Measurements from ENCODE around the gene ACOXL. TPM values are rescaled to one million over a fixed set of nuclear protein-coding genes. Genes with fewer than 3 reads are reported as not detected.

Gene ACOXL
- total and polyA plus RNA-seq, 9 of the 15 experiments (the other 6 are each of a cell fraction or from before 2014, with no cell fraction given) = 0.31 to 0.56 TPM; not detected in 7

- peaks cover 41% of the 10 kb centered on the region for H3K36me3 ChIP-seq (ENCODE audit: control insufficient read depth, insufficient read depth, low read length)
- H4K20me1 ChIP-seq (replicated peaks; ENCODE audit: control insufficient read depth, insufficient read depth, low read length) = peaks cover 10% of the 10 kb centered on the region
- H3K4me2 ChIP-seq (ENCODE audit: insufficient read depth, low read length) = peak overlapping the region; percentile 86
- CTCF ChIA-PET (ENCODE audit: low intra/inter-chr PET ratio) = no interaction called here
- in situ Hi-C loops (cut with MboI) = no loop called here
- peak overlapping the region; percentile 52 to 97 for H3K9ac ChIP-seq (ENCODE audit: insufficient read depth in 1 of 2, low read depth in 2 of 2, low read length in 2 of 2)
- peak overlapping the region; percentile 62 for H3K4me3 ChIP-seq
- peaks cover 49% of the 10 kb centered on the region for H3K79me2 ChIP-seq (ENCODE audit: control insufficient read depth, insufficient read depth, low read length)
- POLR2A ChIA-PET = interaction anchor here (0.6 to 2.5 kb wide), 3 partner anchors 10 to 487 kb away, joined by 3 to 9 read pairs (median 3); no protein-coding TSS in a partner anchor
- ATAC-seq (peak; percentile 28), DNase-seq (ENCODE audit: extremely low read depth in 1 of 4, low spot score in 3 of 4) (peak in 2 of 4 experiments; percentile 30 to 66), FAIRE-seq (no peak)
- H3K9me3 ChIP-seq (replicated peaks; ENCODE audit: control insufficient read depth, insufficient read depth, low read depth, low read length) = no peaks in the 10 kb centered on the region
- H3K27ac ChIP-seq (ENCODE audit: extremely low read depth, low read depth, low read length) = peak overlapping the region; percentile 59; the same call in 2 of the 3 replicates
- no peaks in the 10 kb centered on the region for H3K9me1 ChIP-seq (ENCODE audit: control insufficient read depth, insufficient read depth, low read length)
- H3K4me1 ChIP-seq (replicated peaks in 1 of 2; ENCODE audit: control insufficient read depth in 2 of 2, insufficient read depth in 2 of 2, low read length in 2 of 2) = peaks cover 4 to 40% of the 10 kb centered on the region in 2 experiments; a peak in 4 of 5 replicates
- WGBS (ENCODE audit: insufficient coverage, low coverage, missing lambda C conversion rate) = 3% methylated on average over 51 of the region's 92 CpGs
- no peaks in the 10 kb centered on the region for H3K27me3 ChIP-seq (ENCODE audit: control insufficient read depth in 2 of 2, insufficient read depth in 2 of 2, low read length in 2 of 2)
- intact Hi-C loops (cut with micrococcal nuclease) = no loop called here
- H2AFZ ChIP-seq (ENCODE audit: low read depth, low read length) = peak overlapping the region; percentile 81
- BruUV-seq (replicated peaks) = no TSS peak
- peak; percentile 95 for TF ChIP-seq ZNF316 (IDR thresholded peaks at IDR 0.05)
- no peak for TF ChIP-seq ELK1 (CRISPR knock-in tag; IDR thresholded peaks at IDR 0.05)
- TF ChIP-seq ZBTB40 (IDR thresholded peaks at IDR 0.05) = peak; percentile 49; the same call in 1 of the 2 replicates
- 0 out of 2 replicates have a peak, but pooled peaks have one; percentile 24 for TF ChIP-seq ZBTB40 (CRISPR knock-in tag; IDR thresholded peaks at IDR 0.05)
- TF ChIP-seq ZNF12 (CRISPR knock-in tag; IDR thresholded peaks at IDR 0.05) = 0 out of 2 replicates have a peak, but pooled peaks have one; percentile 41
- TF ChIP-seq HDAC2 (IDR thresholded peaks at IDR 0.05) = no peak
- TF ChIP-seq HNRNPL (IDR thresholded peaks at IDR 0.05; ENCODE audit: low read depth, low read length) = 0 out of 2 replicates have a peak, but pooled peaks have one; percentile 20
- peak; percentile 39; the same call in 1 of the 2 replicates for TF ChIP-seq LCOR (CRISPR knock-in tag; IDR thresholded peaks at IDR 0.05)
- TF ChIP-seq GATAD2B (IDR thresholded peaks at IDR 0.05; ENCODE audit: borderline replicate concordance) = peak; percentile 6; the same call in 1 of the 2 replicates
- peak; percentile 32; the same call in 1 of the 2 replicates for TF ChIP-seq ZNF24 (IDR thresholded peaks at IDR 0.05)
- no peak for TF ChIP-seq TBP (optimal IDR thresholded peaks at IDR 0.05; ENCODE audit: low read depth, low read length)
- TF ChIP-seq FOXK1 (CRISPR knock-in tag; IDR thresholded peaks at IDR 0.05; ENCODE audit: borderline replicate concordance) = no peak
These were observed 390.5 kb downstream of the ACOXL start for GRCh38 chr2:111122631-111123421.

Data from K562 (cell line).